Gastrocnemius medialis (tissue), 4 donors: ENCODE measurements around the gene GALNT18. TPM values are rescaled to one million over a fixed set of nuclear protein-coding genes. Genes with fewer than 3 reads are reported as not detected.

Experiments
- ATAC-seq, 2 donors: fragments of 150-250 bp; one replicate each; pipeline ENCODE4 v1.9.1; 2016
- DNase-seq, 2 donors: peaks; one replicate each; pipeline ENCODE4 v3.0.0-alpha.2; 2019
- H3K27ac ChIP-seq, 4 donors: fragments of 200-600 bp; sonication (generic); 1 replicate in 1 of 4; 2 replicates in 3 of 4; pipeline ENCODE4 v1.5.1; 2016 to 2018; ENCODE audit warnings: mild to moderate bottlenecking in 2 of 4, moderate library complexity in 1 of 4
- H3K27me3 ChIP-seq, 3 donors: fragments of 200-600 bp; sonication (generic) in 2 of 3; 1 replicate in 1 of 3; 2 replicates in 2 of 3; pipeline versions ENCODE4 v1.5.1 to v1.6.0; 2016 to 2019; ENCODE audit warnings: mild to moderate bottlenecking in 1 of 3, moderate library complexity in 1 of 3
- H3K36me3 ChIP-seq, 2 donors: fragments of 200-600 bp; sonication (generic) in 1 of 2; one replicate each; pipeline ENCODE4 v1.5.1; 2017 to 2018
- H3K4me1 ChIP-seq, 2 donors: fragments of 200-600 bp; sonication (generic) in 1 of 2; one replicate each; pipeline ENCODE4 v1.5.1; 2016 to 2017; ENCODE audit warnings: mild to moderate bottlenecking in 2 of 2
- H3K4me3 ChIP-seq, 4 donors: fragments of 200-600 bp; sonication (generic) in 3 of 4; 1 replicate in 1 of 4; 2 replicates in 3 of 4; pipeline ENCODE4 v1.5.1; 2016 to 2019; ENCODE audit warnings: mild to moderate bottlenecking in 2 of 4
- H3K9me3 ChIP-seq, 3 donors: fragments of 200-600 bp; sonication (generic) in 2 of 3; 1 replicate in 1 of 3; 2 replicates in 2 of 3; pipeline ENCODE4 v1.5.1; 2016 to 2019
- POLR2A ChIP-seq, 2 donors: fragments of 450-650 bp; IDR thresholded peaks; one replicate each; pipeline ENCODE4 v1.6.1; 2017; ENCODE audit warnings: antibody characterized with exemption in 2 of 2, mild to moderate bottlenecking in 2 of 2, moderate library complexity in 2 of 2
- in situ Hi-C, 4 donors: fragments of 200-750 bp; cut with MboI; loops; one replicate each; pipeline versions ENCODE4 v1.15.0 to v1.8.0; 2017; ENCODE audit warnings: low sequenced_read_pairs in 4 of 4
- intact Hi-C: fragments of 100-400 bp; cut with DNase I; formaldehyde crosslinking; loops from one replicate; pipeline ENCODE4 v1.15.1; 2023; ENCODE audit warnings: low total_unique reads
- total RNA-seq, 4 donors: library from RNA; depleted of rRNA; stranded (reverse); fragments of >200 nt; gene quantifications; one replicate each; pipeline versions ENCODE4 v1.1.0 to v1.2.3, GENCODE V29; 2016
- TF ChIP-seq, protein P1 (sequence below), 5 experiments: fragments of 450-650 bp in 3 of 5; fragments of 200-600 bp in 2 of 5; sonication (generic) in 2 of 5; IDR thresholded peaks in 4 of 5; conservative IDR thresholded peaks in 1 of 5; 1 replicate in 4 of 5; 2 replicates in 1 of 5; pipeline ENCODE4 v1.5.1; 2016 to 2019; ENCODE audit warnings: antibody characterized with exemption in 5 of 5, mild to moderate bottlenecking in 3 of 5, moderate library complexity in 3 of 5

GALNT18 gene
- total RNA-seq, 4 donors from 2014 or later, result 10.5 to 29.2 (median 11.2) TPM

- no peak overlapping the region for H3K27ac ChIP-seq
- ATAC-seq (no peak), DNase-seq (no peak)
- intact Hi-C loops, result no loop called here
- no peak overlapping the region for H3K4me3 ChIP-seq
- no peaks in the 10 kb centered on the region for H3K36me3 ChIP-seq
- no peaks in the 10 kb centered on the region for H3K9me3 ChIP-seq
- no peaks in the 10 kb centered on the region for H3K4me1 ChIP-seq
- TF ChIP-seq, protein P1, sequence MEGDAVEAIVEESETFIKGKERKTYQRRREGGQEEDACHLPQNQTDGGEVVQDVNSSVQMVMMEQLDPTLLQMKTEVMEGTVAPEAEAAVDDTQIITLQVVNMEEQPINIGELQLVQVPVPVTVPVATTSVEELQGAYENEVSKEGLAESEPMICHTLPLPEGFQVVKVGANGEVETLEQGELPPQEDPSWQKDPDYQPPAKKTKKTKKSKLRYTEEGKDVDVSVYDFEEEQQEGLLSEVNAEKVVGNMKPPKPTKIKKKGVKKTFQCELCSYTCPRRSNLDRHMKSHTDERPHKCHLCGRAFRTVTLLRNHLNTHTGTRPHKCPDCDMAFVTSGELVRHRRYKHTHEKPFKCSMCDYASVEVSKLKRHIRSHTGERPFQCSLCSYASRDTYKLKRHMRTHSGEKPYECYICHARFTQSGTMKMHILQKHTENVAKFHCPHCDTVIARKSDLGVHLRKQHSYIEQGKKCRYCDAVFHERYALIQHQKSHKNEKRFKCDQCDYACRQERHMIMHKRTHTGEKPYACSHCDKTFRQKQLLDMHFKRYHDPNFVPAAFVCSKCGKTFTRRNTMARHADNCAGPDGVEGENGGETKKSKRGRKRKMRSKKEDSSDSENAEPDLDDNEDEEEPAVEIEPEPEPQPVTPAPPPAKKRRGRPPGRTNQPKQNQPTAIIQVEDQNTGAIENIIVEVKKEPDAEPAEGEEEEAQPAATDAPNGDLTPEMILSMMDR (IDR thresholded peaks at IDR 0.05 in 4 of 5, conservative IDR thresholded peaks at IDR 0.05 in 1 of 5), result no peak
- TF ChIP-seq POLR2A (IDR thresholded peaks at IDR 0.05), result no peak
- in situ Hi-C loops, result loop anchor here in 1 of 4 donors (25.0 kb wide), 1 partner anchor 215 kb away; no protein-coding TSS in a partner anchor
- H3K27me3 ChIP-seq, result no peaks in the 10 kb centered on the region
Measured at GRCh38 chr11:11252403-11252802, 369.4 kb downstream of the GALNT18 start.

DNA sequence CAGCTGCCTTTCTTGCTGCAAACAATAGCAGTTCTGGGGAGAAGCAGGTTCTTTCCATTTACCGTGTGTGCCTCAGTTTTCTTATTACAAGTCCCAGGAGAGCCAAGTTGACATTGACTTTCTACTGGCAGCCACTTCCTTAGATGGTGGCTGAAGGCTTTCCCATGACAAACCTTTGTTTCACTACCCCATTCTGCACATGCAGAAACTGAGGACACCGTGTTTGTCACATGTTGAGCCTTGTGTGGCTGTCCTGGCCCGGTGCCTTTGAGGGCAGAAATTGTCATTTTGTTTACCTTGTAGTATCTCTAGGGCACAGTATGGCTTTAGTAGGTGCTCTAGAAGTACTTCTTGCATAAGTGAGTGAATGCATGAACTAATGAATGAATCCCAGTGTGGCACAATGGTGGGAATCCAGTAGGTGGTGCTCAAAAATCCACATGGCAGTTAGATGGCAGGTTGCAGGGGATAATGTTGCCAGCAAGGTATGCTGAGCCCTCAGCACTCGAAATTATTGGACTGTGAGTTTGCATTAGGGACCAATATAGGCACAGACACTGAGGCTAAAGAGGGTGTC lies 370.3 kb downstream of the GALNT18 start:
- DNase-seq (no peak), ATAC-seq (no peak)
- H3K9me3 ChIP-seq, result no peaks in the 10 kb centered on the region
- H3K4me1 ChIP-seq, result no peaks in the 10 kb centered on the region
- no peaks in the 10 kb centered on the region for H3K27me3 ChIP-seq
- in situ Hi-C loops, result loop anchor here in 1 of 4 donors (25.0 kb wide), 1 partner anchor 214 kb away; no protein-coding TSS in a partner anchor
- H3K27ac ChIP-seq, result no peak overlapping the region
- no peaks in the 10 kb centered on the region for H3K36me3 ChIP-seq
- intact Hi-C loops, result no loop called here
- TF ChIP-seq, protein P1 (IDR thresholded peaks at IDR 0.05 in 4 of 5, conservative IDR thresholded peaks at IDR 0.05 in 1 of 5), result no peak
- TF ChIP-seq POLR2A (IDR thresholded peaks at IDR 0.05), result no peak
- H3K4me3 ChIP-seq, result no peak overlapping the region

- H3K27ac ChIP-seq, result no peak overlapping the region
- TF ChIP-seq, protein P1 (IDR thresholded peaks at IDR 0.05 in 4 of 5, conservative IDR thresholded peaks at IDR 0.05 in 1 of 5), result no peak
- no peak for DNase-seq
- H3K4me3 ChIP-seq, result no peak overlapping the region
- no peaks in the 10 kb centered on the region for H3K4me1 ChIP-seq
- no peaks in the 10 kb centered on the region for H3K36me3 ChIP-seq
- intact Hi-C loops (no loop called here), in situ Hi-C loops (loop anchor here in 1 of 4 donors (25.0 kb wide), 1 partner anchor 213 kb away; no protein-coding TSS in a partner anchor)
- H3K9me3 ChIP-seq, result no peaks in the 10 kb centered on the region
- no peak for ATAC-seq
- no peaks in the 10 kb centered on the region for H3K27me3 ChIP-seq
Measured at GRCh38 chr11:11250470-11250869, 371.3 kb downstream of the GALNT18 start.

- ATAC-seq (no peak), DNase-seq (no peak)
- H3K4me3 ChIP-seq, result no peak overlapping the region
- H3K36me3 ChIP-seq, result no peaks in the 10 kb centered on the region
- no peak overlapping the region for H3K27ac ChIP-seq
- peaks cover 0 to 25% of the 10 kb centered on the region in 2 donors for H3K4me1 ChIP-seq
- H3K9me3 ChIP-seq, result no peaks in the 10 kb centered on the region
- in situ Hi-C loops, result no loop called here
- intact Hi-C loops, result no loop called here
- H3K27me3 ChIP-seq, result no peaks in the 10 kb centered on the region
- TF ChIP-seq, protein P1 (IDR thresholded peaks at IDR 0.05 in 4 of 5, conservative IDR thresholded peaks at IDR 0.05 in 1 of 5), result no peak
- no peak for TF ChIP-seq POLR2A (IDR thresholded peaks at IDR 0.05)
Measured at GRCh38 chr11:11247576-11247975, 374.2 kb downstream of the GALNT18 start.

DNA sequence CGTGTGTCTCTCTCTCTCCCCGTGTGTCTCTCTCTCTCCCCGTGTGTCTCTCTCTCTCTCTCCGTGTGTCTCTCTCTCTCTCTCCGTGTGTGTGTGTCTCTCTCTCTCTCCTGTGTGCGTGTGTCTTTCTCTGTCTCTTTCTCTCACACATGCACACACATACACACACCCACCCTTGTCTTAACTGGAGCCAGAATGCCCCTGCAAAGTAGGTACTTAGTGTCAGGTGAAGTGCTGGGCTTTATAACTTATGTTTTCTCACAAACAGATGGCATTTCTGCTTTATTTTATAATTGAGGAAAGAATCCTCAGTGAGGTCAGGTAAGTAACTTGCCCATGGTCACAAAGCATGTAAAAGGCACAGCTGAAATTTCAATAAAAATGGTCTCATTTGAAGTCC lies 374.7 kb downstream of the GALNT18 start:
- Histone ChIP-seq H3K36me3 (no peaks in the 10 kb centered on the region), H3K27me3 (no peaks in the 10 kb centered on the region), H3K27ac (no peak overlapping the region), H3K4me1 (peaks cover 0 to 26% of the 10 kb centered on the region in 2 donors), H3K9me3 (no peaks in the 10 kb centered on the region), H3K4me3 (no peak overlapping the region)
- intact Hi-C loops, result no loop called here
- in situ Hi-C loops, result no loop called here
- TF ChIP-seq POLR2A (IDR thresholded peaks at IDR 0.05), result no peak
- ATAC-seq, result no peak
- DNase-seq, result no peak
